UCSD-AML1 (cell line): ENCODE data around the gene LHB.
"Not testable (repeated sequence)": the region's sequence is repeated elsewhere in the genome, so short reads cannot be mapped to it uniquely, and the experiment has no call there.

ENCODE experiments used
- DNase-seq: peaks from one replicate; lab custom pipeline; 2025; ENCODE audit not compliant: unreplicated experiment; lab: John Stamatoyannopoulos, UW

LHB gene

GRCh38 chr19:49017041-49017665 is at the start of gene LHB:
Gene LHB (minus strand): TSS chr19:49017091. CDS start chr19:49017081, 10 bp downstream.
- DNase-seq = no peak

DNA sequence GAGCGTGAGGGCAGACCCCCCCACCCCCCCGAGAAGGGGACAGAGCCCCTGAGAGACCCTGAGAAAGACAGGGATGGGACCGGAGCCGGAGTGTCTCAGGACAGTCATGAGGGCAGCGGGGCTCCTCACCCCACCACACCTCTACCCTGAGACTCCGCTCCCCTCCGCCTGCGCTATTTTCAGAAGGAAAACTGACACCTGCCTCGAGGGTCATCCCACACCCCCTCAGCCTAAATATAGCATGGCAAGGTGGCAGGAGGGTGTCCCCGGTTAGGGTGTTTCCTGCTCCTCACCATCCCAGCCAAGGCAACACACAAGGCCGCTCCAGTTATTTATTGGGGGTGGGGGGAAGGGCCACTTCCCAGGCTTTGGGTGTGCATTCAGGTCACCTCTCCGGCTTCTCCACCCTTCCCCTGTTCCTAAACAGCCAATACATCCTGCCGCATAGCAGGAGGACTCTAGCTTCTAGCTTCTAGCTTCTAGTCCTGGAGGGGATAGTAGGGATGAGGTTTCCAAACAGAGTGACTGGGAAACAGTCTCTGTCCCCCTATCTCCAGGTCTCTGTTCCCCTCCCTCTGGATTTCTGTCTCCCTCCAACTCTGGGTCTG is 49.1 kb upstream of the LHB start:
- no peak for DNase-seq

- no peak for DNase-seq
These were observed 48.1 kb upstream of the LHB start, which contains the start of gene NTF4 for GRCh38 chr19:49064768-49065611. Gene NTF4 (minus strand): TSS chr19:49064818. CDS start chr19:49061997, 2,821 bp downstream.

- DNase-seq = no peak
These were observed 47.2 kb upstream of the LHB start for GRCh38 chr19:49064029-49064629.

DNA sequence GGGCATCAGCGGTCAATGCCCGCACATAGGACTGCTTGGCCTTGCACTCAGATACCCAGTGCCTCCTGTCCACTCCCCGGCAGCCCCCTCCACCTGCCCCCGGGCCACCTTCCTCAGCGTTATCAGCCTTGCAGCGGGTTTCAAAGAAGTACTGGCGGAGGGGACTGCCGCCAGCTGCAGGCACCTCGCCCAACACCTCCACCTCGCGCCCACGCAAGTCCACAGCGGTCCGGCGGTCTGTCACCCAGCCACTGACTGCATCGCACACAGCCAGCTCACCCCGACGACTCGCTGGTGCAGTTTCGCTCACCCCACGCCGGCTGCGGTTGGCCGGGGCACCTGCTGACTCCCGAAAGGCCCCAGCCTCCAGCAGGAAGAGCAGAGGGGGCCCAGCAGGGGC is 44.6 kb upstream of the LHB start:
- DNase-seq = no peak

DNA sequence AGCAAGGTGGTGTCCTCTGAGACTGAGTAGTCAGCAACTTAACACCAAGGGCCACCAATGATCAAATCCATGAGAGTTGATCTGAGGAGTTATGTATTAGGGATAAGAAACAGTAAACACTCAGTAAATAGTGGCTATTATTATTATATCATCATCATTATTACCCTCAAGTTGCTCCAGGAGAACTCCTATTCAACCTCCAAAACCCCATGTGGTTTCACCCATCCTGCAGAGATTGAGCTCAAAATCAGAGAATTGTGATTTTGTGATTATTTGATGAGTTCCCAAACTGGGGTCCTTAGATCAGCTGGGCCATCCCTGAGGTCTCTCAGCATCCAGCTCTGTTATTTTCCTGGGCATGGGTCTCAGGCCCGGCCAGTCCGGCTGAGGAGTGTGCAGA is 44.1 kb upstream of the LHB start:
- DNase-seq = no peak

DNA sequence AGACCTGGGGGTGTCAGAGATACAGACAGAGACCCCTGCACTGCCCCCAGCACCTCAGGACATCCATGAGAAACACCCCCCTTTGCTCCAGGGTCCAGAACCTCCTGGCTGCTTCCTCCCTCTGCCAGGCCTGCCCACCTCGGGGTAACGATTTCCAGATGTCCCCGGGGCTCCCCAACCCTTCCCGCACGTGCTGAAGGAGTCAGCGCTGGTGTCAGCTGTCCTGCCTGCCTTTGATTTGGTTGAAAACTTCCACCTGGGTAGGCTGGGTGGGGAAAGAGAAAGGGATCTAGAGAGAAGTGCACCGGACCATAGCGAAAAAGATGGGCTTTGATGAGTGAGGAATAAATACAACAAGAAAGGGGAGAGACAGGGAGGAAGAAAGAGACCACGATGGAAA is 42.2 kb upstream of the LHB start:
- no peak for DNase-seq

- no peak for DNase-seq
These were observed 41.7 kb upstream of the LHB start for GRCh38 chr19:49058562-49058961.

DNA sequence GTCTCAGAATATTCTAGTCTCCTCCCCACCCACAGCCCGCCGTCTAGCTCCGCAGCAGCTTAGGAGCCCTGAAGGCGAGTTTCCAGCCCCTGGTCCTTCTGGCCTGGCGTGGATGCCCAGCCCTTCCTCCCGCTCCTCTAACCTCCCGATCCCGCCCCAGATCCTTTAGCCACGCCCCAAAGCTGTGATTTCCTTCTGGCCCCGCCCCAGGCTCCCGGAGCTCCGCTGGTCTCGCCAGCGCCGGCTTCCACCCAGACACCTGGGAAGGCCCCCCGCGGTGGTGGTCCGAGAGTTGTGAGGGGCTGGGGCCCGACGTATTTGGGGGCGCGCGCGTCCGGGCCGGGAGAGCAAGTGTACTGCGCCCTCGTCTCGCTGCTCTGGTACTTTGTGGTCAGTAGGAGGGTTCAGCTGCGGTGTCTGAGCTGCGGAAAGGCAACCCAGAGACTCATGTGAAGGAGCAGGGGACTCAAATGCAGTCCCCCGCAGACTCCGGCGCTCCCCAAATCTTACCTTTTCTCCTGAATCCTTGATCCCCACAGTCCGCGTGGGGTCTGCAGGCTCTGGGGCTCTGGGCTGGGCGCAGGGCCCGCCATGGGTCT is 40.8 kb upstream of the LHB start, which contains the start of gene CGB7:
Gene CGB7 (minus strand): TSS at position 114 of the 599 bp plus-strand sequence. CDS start 2,374 bp downstream, outside the sequence.
- no peak for DNase-seq

DNA sequence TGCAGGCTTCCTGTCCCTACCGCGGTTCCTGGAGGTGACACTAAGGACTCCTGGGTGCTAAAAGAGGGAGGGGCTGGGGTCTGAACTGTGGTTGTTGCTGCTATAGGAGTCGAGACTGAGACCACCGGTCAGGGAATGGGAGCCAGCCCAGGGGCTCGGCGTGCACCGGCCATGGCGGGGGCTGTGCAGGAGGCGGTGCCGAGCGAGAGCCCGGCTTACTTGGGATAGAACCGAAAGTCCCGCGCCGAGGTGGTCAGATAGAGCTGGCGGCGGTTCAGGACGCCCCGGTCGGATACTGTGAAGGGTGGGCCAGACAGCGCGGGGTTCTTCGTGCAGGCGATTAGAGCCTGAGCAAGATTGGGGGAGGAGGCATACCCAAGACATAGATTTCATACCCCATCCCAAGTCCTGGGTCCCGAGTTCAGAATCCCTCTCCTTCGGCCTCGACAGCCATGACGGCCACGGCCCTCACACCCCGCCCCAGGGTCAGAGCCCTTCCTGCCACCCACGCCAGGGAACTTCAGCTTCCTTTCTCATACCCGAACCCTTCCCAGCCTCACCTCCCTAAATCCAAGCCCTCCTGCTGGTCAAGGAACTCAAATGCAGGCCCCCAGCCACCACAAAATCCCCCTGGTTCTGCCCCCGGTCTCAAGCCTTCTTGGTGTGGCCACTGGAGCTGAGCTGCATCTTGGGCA is 40.2 kb upstream of the LHB start:
- DNase-seq = not testable (repeated sequence)

DNA sequence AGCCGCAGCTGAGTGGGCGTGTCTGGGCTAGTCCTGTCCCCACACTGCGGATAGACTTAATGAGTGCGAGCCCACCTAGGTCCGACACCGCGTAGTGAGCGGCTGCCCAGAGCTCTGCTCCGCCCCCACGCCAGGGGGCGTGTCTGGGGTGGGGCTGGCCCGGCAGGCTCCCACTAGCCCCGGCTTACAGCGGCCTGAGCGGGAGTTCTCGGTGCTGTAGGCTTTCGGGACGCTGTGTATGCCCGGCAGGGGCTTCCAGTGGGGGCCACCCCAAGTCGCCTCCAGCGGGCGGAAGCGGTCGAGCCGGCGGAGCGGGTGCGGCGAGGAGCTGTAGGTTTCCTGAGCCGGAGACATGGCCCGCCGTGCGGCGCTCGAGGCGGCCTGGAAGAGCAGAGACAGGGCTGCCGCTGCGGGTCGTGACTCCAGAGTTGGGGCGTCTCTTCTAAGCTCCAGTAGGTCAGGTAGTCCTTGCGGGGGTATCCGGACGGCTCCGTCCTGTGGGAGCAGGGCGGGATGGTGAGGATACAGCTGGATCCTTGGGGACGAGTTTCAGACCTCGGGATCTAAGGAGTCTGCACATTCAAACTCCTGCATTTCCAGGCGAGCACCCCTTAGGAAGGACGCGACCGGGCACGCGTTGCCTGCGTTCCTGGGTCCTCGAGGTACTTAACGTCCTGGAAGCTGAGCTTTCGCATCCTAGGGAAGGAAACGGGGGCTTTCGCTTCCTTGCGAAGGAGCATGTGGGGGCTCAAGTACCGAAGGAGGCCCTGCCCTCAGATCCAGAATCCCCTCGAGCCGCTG is 39.4 kb upstream of the LHB start:
- DNase-seq = peak; percentile 65

- DNase-seq = not testable (repeated sequence)
These were observed 33.6 kb upstream of the LHB start for GRCh38 chr19:49050376-49051033.

- DNase-seq = not testable (repeated sequence)
These were observed 32.9 kb upstream of the LHB start for GRCh38 chr19:49049834-49050233.

GRCh38 chr19:49049011-49049410 is 32.1 kb upstream of the LHB start, which contains the start of gene CGB8:
Gene CGB8 (minus strand): TSS chr19:49049111. CDS start chr19:49048739, 372 bp downstream.
- not testable (repeated sequence) for DNase-seq

- not testable (repeated sequence) for DNase-seq
These were observed 26.7 kb upstream of the LHB start, which contains the start of gene CGB5 for GRCh38 chr19:49043548-49043947. Gene CGB5 (plus strand): TSS chr19:49043848. CDS start chr19:49044210, 362 bp downstream.

DNA sequence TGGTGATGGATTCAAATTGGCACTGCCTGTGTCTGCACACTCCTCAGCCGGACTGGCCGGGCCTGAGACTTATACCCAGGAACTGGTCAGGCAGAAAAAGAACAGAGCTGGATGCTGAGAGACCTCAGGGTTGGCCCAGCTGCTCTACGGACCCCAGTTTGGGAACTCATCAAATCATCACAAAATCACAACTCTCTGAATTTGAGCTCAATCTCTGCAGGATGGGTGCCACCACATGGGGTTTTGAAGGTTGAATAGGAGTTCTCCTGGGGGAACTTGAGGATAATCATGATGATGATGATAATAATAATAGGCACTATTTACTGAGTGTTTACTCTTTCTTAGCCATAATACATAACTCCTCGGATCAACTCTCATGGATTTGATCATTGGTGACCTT is 25.8 kb upstream of the LHB start:
- DNase-seq = not testable (repeated sequence)

DNA sequence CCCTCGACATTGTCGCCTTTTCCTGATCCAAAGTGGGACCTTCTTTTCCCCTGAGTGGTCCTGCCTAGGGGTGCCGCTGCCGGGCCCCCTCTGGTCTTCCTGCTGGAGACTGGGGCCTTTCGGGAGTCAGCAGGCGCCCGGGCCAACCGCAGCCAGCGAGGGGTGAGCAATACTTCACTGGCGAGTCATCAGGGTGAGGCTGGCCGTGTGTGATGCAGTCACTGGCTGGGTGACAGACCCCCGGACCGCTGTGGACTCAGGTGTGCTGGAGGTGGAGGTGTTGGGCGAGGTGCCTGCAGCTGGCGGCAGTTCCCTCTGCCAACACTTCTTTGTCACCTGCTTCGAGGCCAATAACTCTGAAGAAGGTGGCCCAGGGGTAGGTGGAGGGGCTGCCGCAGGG is 25.3 kb upstream of the LHB start:
- no peak for DNase-seq

DNA sequence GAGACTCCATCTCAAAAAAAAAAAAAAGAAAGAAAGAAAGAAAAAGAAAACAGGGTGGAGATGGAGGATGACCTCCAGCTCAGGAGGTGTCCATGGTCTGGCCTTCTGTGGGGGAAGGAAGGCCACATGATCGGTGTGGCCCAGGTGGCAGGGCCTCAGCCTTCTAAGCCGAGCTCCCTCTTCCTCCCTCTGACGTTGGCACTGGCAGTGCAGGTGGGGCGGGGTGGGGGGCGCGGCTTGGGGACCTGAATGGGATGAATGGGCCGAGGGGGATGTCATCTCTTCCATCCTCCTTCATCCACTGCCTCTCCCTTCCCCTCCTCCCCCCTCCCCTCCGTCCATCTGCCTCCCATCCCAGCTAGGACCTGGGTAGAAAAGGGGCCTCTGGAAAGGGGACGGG is 22.8 kb upstream of the LHB start:
- DNase-seq = not testable (repeated sequence)
